ENCODE results near the gene FASN.
A peak's percentile ranks its signal among the peaks of the same experiment; 100 is the strongest.

The FASN gene

DNA sequence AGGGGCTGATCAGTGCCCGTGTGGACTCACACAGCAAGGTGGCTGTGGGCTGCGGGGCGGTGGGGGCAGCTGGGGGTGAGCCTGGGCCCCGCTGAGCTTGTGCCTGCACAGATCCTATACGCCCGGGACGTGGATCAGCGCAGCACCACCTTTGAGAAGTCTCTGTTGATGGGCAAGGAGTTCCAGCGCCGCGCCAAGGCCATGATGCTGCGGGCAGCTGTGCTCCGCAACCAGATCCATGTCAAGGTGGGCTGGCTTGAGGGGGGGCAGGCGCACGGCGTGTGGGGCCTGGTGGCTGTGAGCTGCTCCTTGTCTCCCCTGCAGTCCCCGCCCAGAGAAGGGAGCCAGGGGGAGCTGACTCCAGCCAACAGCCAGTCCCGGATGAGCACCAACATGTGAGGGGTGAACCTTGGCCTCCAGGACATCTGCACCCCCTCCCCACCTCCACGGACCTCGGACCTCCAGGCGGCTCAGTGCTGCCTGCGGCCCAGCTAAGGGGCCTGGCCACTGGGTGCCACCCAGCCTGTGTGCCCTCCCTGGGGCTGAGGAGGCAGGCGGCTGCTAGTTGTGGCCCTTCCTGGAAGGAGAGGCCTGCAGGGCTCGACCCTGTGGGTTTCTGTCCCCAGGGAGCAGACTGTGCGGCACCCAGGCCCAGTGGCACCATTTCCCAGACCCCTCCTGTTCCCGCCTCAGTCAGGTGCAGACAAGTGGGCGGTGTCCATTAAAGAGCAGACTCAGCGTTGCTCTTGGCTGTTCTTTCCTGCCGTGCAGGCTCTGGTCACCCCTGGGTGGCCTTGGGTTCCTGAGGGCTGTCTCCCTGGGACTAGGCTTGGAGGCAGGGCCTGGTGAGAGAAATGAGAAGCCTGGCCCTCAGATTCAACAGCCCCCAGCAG lies 41.1 kb downstream of the FASN start:
- DNase-seq (ENCODE audit: low spot score), result no peak

DNA sequence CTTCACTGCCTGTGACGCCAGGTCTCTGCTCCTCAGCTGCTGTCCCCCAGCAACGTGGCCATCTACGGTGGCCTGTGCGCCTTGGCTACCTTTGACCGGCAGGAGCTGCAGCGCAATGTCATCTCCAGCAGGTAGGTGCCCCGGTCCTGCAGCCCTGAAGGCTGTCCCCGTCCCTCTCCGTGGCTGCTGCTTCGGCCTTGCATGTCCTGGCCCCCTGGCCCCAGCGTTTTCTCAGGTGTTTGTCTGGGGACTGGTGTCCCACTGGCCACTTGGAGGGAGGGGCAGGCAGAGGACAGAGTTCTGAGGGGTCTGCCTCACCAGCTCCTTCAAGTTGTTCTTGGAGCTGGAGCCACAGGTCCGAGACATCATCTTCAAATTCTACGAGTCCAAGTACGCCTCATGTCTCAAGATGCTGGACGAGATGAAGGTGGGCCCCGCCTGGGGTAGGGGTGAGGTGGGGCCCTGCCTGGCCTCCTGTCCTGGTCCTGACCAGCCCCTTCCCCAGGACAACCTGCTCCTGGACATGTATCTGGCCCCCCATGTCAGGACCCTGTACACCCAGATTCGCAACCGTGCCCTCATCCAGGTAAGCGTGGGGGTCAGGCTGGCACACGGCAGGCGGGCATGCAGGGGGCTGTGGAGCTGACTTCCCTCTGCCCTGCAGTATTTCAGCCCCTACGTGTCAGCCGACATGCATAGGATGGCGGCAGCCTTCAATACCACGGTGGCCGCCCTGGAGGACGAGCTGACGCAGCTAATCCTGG lies 41.9 kb downstream of the FASN start:
- no peak for DNase-seq (ENCODE audit: low spot score)

GRCh38 chr17:82055023-82055964 lies 42.7 kb downstream of the FASN start:
- no peak for DNase-seq (ENCODE audit: low spot score)

DNA sequence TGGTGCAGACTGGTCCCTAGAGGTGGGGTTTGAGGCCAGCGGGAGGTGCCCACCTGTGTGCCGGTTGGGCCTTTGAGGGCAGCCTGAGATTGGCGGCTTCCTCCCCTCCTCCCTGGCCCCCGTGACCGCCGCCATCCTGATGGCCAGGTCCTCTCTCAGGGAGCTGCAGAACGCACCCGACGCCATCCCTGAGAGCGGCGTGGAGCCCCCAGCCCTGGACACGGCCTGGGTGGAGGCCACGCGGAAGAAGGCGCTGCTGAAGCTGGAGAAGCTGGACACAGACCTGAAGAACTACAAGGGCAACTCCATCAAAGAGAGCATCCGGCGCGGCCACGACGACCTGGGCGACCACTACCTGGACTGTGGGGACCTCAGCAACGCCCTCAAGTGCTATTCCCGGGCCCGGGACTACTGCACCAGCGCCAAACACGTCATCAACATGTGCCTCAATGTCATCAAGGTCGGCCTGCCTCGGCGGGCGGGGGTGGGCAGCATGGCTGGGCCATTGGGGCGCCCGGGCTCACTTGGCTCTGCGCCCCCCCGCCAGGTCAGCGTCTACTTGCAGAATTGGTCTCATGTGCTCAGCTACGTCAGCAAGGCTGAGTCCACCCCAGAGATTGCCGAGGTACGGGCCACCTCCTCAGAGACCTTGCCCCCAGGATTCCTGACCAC lies 43.5 kb downstream of the FASN start:
- DNase-seq (ENCODE audit: low spot score), result no peak

DNA sequence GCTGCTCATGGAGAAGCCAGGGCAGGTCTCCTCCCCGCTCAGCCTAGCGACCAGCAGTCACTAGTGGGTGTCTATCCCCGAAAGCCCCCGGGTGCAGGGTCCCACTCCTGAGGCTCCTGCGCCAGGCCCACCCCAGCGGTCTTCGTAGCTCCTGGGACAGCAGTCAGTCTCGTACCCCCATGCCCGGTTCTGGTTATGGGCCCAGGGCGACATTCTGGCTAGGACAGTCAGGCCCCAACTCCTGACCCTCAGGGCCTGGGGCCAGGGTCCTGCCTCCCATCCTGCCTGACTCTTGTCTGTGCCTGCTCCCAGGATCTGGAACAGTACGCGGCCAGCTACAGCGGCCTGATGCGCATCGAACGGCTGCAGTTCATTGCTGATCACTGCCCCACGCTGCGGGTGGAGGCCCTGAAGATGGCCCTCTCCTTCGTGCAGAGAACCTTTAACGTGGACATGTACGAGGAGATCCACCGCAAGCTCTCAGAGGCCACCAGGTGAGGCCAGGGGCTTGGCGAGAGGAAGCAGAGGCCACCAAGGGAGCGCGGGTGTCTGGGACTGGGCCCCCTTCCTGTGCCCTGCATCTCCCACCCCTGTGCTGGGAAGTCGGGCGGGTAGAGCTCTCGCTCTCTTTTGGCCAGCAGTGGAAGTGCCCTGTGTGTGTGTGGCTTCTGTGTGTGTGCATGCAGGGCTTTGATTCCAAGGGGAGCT lies 44.3 kb downstream of the FASN start:
- no peak for DNase-seq (ENCODE audit: low spot score)

DNA sequence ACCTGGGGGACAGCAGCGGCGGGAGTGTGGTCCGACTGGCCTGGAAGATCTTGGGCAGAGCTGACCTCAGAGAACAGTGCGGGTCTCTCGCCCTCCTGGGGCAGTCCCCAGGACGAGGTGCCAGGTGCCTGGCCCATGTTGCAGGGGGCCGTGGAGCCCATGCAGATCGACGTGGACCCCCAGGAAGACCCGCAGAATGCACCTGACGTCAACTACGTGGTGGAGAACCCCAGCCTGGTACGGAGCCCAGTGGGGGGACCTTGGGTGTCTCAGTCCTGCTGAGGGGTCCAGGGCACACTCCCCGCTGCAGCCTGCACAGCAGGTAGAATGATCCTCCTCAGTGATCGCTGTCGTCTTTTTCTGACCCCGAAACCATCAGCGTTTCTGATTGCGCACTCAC lies 44.9 kb downstream of the FASN start:
- no peak for DNase-seq (ENCODE audit: low spot score)

GRCh38 chr17:82052638-82053059 lies 45.4 kb downstream of the FASN start:
- no peak for DNase-seq (ENCODE audit: low spot score)

DNA sequence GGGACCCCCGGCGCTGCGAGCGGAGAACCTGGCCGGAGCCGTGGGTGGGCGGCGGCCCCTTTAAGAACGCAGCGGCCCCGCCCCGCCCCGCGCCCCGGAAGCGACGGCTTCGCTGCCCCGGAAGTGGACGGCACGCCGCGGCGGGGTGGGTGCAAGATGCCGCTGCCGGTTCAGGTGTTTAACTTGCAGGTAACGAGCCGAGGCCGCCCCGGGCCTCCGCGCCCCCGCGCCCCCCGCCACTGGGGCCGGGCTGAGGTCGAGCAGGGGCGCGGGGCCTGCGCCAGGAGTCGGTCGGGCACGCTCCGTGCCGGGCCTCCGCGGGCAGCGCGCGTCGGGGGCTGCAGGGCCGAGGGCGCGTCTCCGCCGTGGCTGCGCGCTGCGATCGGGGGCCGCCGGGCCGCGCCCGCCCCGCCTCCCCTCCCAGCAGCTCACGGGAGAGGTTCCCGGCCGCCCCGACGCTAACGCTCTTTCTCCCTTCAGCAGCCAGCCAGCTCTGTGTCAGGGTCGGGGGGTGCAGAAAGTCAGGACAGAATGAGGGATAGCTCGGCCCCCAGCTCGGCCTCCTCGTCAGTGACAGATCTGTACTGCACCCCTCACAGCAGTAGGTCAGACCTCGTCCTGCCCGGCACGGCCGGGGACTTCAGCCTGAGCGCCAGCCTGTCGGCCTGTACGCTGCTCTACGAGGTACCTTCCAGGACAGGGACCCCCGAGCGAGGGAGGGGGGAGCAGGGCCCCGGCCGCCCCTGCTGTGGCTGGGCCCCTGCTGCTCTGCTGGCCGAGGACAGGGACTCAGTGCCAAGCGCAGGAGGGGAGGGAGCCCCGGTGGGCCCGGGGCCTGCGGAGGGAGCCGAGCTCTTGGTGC lies 46.0 kb downstream of the FASN start, which contains the start of the genes GPS1 and RFNG:
TSS of gene GPS1 (plus strand) at position 123 of the 862 bp plus-strand sequence. CDS start at position 157, 34 bp downstream.
TSS of gene RFNG (minus strand) at position 36 of the 862 bp plus-strand sequence. CDS start 45 bp downstream, outside the sequence.
- DNase-seq (ENCODE audit: low spot score), result peak; percentile 87

- DNase-seq (ENCODE audit: low spot score), result no peak
Observed at GRCh38 chr17:82050761-82051641, 47.0 kb downstream of the FASN start.

- DNase-seq (ENCODE audit: low spot score), result no peak
Observed at GRCh38 chr17:82050152-82050760, 47.8 kb downstream of the FASN start.

GRCh38 chr17:82049521-82049971 lies 48.5 kb downstream of the FASN start:
- DNase-seq (ENCODE audit: low spot score), result no peak

GRCh38 chr17:82049106-82049505 lies 48.9 kb downstream of the FASN start:
- DNase-seq (ENCODE audit: low spot score), result no peak

DNA sequence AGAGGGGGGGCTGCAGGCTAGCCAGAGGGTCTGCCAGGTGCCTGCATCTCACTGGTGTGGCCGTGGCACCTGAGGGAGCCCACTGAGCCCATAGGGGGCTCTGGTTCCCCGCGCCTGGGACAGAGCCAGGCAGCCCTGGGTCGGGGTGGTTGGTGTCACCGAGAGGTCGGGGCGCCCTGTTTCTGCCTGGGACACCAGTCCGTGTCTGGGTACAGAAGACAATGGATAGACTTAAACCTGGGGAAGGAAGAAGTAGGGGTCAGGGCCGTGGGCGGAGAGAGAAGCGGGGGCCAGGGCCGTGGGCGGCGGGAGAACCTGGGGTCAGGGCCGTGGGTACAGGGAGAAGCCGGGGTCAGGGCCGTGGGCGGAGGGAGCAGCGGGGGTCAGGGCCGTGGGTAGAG lies 49.5 kb downstream of the FASN start:
- no peak for DNase-seq (ENCODE audit: low spot score)

DNA sequence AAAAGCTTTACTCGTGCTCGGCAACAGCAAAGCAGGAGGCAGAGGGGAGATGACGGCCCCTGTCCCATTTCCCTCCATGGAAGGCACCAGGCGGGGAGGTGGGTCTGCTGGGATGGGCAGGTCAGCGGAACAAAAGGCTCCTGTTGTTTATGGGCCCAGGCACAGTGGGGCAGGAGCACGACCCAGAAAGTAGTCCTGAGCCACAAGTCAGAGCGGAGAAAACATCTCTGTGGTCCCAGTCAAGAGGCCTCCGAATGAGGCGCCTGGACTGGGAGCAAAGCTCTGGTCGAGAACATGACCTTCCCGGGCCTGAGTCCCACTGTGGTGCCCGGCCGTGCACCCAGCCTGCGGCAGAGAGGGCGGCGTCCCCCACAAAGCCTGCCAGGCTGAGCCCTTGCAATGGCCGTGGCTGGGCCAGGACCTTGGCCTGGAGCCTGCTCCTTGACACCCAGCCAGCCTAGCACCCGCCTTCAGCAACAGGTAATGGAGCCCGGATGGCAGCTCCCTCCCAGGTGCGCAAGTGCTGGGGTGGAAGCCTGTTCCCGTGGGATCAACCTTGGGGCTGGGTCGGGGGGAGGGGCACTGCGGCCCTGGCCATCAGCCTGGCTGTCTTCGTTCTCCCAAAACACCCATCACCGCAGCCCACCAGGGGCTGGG lies 50.0 kb downstream of the FASN start:
- no peak for DNase-seq (ENCODE audit: low spot score)

DNA sequence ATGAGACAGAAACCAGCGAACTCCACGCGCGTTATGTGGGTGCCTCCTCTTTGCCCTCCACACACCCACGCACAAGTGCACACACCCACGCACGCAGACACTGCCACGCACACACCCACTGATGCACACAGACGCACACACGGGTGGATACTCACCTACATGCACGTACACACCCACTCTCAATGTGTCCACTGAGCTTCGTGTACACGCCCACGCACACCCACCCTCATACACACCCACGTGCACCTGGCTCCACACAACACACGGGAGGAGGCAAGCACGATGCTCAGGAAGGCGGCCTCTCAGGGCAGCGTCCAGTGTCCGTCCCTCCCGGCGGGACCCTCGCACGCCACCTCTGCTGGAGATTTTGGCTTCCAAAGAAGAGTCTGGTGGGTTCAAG lies 50.7 kb downstream of the FASN start:
- no peak for DNase-seq (ENCODE audit: low spot score)

GRCh38 chr17:82046903-82047302 lies 51.1 kb downstream of the FASN start:
- DNase-seq (ENCODE audit: low spot score), result no peak

- no peak for DNase-seq (ENCODE audit: low spot score)
Observed at GRCh38 chr17:82045936-82046484, 52.0 kb downstream of the FASN start.

Data from left forelimb (tissue), 1 donor.